NCI-H1417 treated with DMSO at 0.1 percent for 48 hours (cell line): Measurements from ENCODE around the gene CFTR.
"Not testable (repeated sequence)": the region's sequence is repeated elsewhere in the genome, so short reads cannot be mapped to it uniquely, and the experiment has no call there.

Source experiments
- DNase-seq: peaks from one replicate; lab custom pipeline; 2025; lab: John Stamatoyannopoulos, UW

Gene CFTR

GRCh38 chr7:117688126-117688525, 208.3 kb downstream of the CFTR start:
- no peak for DNase-seq

DNA sequence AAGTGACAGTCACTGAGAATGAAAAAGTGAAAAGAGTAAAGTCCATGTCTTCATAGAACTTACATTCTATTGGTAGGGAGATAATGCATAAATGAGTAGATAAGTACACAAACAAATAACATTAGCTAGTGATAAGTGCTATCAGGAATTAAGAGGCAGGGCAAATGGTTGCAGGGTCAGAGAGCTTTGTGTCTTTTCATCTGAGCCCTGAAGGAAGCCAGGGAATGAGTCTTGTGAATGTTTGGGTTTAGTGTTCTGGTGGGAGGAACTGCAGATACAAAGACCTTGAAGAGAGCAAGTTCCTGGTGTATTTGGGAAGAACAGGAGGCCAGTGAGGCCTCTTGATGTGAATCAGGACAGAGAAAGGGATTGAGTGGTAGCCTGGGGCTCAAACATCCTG, 209.6 kb downstream of the CFTR start:
- no peak for DNase-seq

- DNase-seq, result no peak
These were observed 210.3 kb downstream of the CFTR start for GRCh38 chr7:117690147-117690546.

- no peak for DNase-seq
These were observed 212.5 kb downstream of the CFTR start for GRCh38 chr7:117692338-117692737.

- no peak for DNase-seq
These were observed 218.2 kb downstream of the CFTR start for GRCh38 chr7:117698018-117698417.

DNA sequence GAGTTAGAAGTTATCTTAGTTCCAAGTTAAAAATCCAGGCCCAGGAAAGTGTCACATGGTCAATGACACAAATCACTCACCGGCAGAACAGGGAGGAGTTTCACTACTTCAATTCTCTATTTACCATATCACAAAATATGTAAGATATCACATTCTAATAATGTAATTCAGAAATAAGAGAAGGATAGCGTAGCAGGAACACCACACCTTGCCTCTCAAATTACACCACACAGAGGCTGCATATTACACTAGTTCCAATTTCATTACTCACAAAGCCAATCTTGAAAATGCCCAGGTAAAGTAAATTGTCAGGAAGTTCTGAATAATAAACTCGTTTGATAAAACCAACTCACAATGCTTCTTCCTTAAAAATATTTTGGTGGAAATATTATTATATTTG, 224.2 kb downstream of the CFTR start:
- no peak for DNase-seq

DNA sequence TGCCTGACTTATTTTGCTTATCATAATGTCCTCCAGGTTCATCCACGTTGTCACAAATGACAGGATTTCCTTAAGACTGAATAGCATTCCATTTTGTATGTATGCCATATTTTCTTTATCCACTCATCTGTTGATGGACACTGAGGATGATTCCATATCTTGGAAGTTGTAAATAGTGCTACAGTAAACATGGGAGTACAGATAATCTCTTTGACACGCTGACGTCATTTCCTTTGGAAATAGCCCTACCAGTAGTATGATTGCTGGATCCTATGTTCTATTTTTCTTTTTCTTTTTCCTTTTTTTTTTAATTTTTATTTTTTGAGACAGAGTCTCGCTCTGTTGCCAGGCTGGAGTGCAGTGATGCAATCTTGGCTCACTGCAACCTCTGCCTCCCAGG, 225.8 kb downstream of the CFTR start:
- no peak for DNase-seq

DNA sequence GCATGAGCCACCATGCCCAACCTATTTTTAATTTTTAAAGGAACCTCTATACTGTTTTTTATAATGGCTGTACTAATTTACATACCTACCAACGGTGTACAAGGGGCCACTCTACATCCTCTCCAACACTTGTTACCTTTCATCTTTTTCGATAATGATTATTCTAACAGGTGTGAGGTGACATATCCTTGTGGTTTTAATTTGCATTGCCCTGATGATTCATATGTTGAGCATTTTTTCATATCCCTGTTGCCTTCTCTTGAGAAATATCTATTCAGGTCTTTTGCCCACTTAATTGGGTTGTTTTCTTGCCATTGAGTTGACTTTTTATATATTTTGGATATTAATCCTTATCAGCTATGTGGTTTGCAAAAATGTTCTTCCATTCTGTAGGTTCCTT, 226.4 kb downstream of the CFTR start:
- no peak for DNase-seq

- no peak for DNase-seq
These were observed 227.3 kb downstream of the CFTR start for GRCh38 chr7:117707080-117707479.

GRCh38 chr7:117708173-117708572, 228.3 kb downstream of the CFTR start:
- DNase-seq, result not testable (repeated sequence)

- no peak for DNase-seq
These were observed 231.7 kb downstream of the CFTR start for GRCh38 chr7:117711556-117711955.

DNA sequence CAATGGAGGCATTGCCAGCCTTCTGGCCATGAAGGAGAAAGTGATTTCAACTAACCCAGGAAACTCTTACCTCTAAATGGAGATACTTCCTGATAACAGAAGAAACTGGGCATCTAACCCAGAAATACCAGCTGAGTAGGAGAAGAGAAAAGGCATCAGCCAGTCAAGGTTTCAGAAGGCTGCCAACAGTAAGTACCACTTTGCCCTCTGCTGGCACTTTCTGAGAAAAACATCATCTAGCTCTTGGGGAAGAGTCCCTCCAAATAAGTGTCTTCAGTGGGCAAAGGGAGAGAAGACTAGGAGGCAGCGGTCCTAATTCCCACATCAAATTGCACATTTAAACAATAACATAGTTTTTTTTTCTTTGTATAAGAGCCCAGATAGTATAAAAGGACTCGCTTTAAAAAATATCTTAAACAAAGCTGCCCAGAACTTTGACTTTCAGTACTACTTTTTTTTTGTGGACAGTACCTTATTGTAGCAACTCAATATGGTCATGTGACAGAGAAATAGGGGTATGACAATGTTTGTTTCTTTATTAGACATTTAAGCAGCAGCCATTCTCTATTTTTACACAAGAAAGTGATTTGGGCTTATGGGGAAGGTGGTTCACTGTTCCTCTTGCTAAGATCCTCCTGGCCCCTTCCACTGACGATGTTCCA, 236.1 kb downstream of the CFTR start:
- DNase-seq, result no peak

DNA sequence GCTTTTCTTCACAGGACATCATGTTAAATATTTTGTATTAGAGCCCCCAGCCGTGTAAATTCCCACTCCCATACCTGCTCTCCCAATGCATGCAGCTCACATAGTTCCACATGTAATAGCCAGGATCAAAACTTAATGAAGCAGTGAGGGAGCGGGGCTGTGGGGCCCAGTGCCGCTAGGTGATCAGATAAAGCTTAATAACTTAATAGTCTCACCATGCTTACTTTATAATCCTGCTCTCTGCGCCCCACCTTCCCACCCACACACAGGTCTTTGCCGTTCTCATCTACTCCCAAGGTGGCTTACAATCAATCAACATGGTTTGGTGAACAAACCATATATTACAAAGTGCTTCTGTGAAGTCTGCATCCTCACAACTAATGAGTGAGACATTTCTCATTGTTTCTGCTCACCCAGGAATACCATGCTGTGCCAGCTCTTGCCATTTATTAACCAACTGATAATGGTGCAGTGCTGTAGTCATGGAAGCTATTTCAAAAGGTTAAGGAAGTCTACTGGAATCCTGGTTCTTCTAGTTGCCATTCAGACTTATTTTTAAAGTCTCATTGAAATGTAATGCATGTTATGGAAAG, 237.0 kb downstream of the CFTR start:
- no peak for DNase-seq

DNA sequence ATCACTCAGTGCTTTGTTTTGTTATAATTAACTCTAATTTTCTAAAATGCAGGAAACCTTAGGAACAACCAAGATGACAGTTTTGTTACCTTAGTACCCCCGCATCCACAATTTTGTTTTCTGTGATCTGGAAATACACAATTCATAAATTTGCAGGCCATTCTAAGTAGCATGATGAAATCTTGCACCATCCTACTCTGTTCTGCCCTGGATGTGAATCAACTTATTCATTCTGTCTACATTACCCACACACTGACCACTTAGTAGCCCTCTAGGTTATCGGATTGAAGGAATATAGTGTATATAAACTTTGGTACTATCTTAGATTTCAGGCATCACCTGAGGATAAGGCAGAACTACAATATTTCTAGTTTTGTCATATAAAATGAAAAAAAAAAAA, 237.5 kb downstream of the CFTR start:
- DNase-seq, result no peak
